Thyroid gland (tissue), 4 donors: ENCODE results near the gene BLM.

Source experiments
- CTCF ChIP-seq, 6 experiments: fragments of 200-600 bp in 3 of 6; fragments of 450-650 bp in 3 of 6; sonication (generic) in 3 of 6; IDR thresholded peaks; one replicate each; pipeline ENCODE4 v1.5.1; 2016 to 2019; ENCODE audit warnings: antibody characterized with exemption in 6 of 6, mild to moderate bottlenecking in 2 of 6, inconsistent platforms in 1 of 6, moderate library complexity in 1 of 6
- POLR2A ChIP-seq, 2 donors: fragments of 450-650 bp; IDR thresholded peaks; one replicate each; pipeline ENCODE4 v1.6.1; 2017; ENCODE audit warnings: antibody characterized with exemption in 2 of 2, mild to moderate bottlenecking in 2 of 2, moderate library complexity in 1 of 2

- TF ChIP-seq CTCF (IDR thresholded peaks at IDR 0.05), result no peak
- no peak for TF ChIP-seq POLR2A (IDR thresholded peaks at IDR 0.05)
These were observed 5.3 kb upstream of the BLM start for GRCh38 chr15:90711842-90712241.
